Upper lobe of left lung (tissue), 6 donors: ENCODE results near the gene MRPL38. TPM values are rescaled to one million over a fixed set of nuclear protein-coding genes. Genes with fewer than 3 reads are reported as not detected.

Experiments
- ATAC-seq, 2 donors: fragments of 200-7000 bp; cut with Tn5 transposase; one replicate each; pipeline ENCODE4 v1.9.1; 2022; ENCODE audit warnings: mild to moderate bottlenecking in 2 of 2, moderate library complexity in 2 of 2; ENCODE audit not compliant: low FRiP score in 2 of 2
- DNase-seq, 2 donors: peaks; one replicate each; pipeline ENCODE4 v3.0.0-alpha.2; 2019 to 2020
- H3K27ac ChIP-seq, 4 donors: fragments of 200-600 bp; sonication (generic); one replicate each; pipeline ENCODE4 v1.5.1; 2016 to 2019
- H3K27me3 ChIP-seq, 4 donors: fragments of 200-600 bp; sonication (generic); one replicate each; pipeline ENCODE4 v1.5.1; 2017 to 2019
- H3K36me3 ChIP-seq, 4 donors: fragments of 200-600 bp; sonication (generic); one replicate each; pipeline ENCODE4 v1.5.1; 2016 to 2019
- H3K4me1 ChIP-seq, 4 donors: fragments of 200-600 bp; sonication (generic); one replicate each; pipeline ENCODE4 v1.5.1; 2018 to 2019
- H3K4me3 ChIP-seq, 4 donors: fragments of 200-600 bp; sonication (generic); one replicate each; pipeline ENCODE4 v1.5.1; 2017 to 2019; ENCODE audit warnings: mild to moderate bottlenecking in 2 of 4, moderate library complexity in 1 of 4
- H3K9me3 ChIP-seq, 4 donors: fragments of 200-600 bp; sonication (generic); one replicate each; pipeline ENCODE4 v1.5.1; 2018 to 2019
- CTCF ChIP-seq, 6 experiments: fragments of 450-650 bp in 4 of 6; fragments of 200-600 bp in 2 of 6; sonication (generic) in 2 of 6; IDR thresholded peaks; one replicate each; pipeline ENCODE4 v1.5.1; 2016 to 2019; ENCODE audit warnings: antibody characterized with exemption in 6 of 6
- EP300 ChIP-seq, 4 donors: sonication (generic); formaldehyde crosslinking; IDR thresholded peaks; one replicate each; pipeline ENCODE4 v1.5.1; 2017; ENCODE audit warnings: antibody characterized with exemption in 4 of 4, control low read depth in 2 of 4
- POLR2A ChIP-seq, 4 donors: fragments of 450-650 bp; IDR thresholded peaks; one replicate each; pipeline ENCODE4 v1.5.1; 2016 to 2017; ENCODE audit warnings: antibody characterized with exemption in 4 of 4, mild to moderate bottlenecking in 2 of 4
- POLR2AphosphoS5 ChIP-seq, 2 donors: sonication (generic); formaldehyde crosslinking; IDR thresholded peaks; one replicate each; pipeline ENCODE4 v1.5.1; 2017; ENCODE audit warnings: antibody characterized with exemption in 2 of 2
- WGBS, 2 donors: methylation state at CpG; one replicate each; pipeline ENCODE4 v1.1.5; 2017 to 2018; 5-methylcytosine and 5-hydroxymethylcytosine counted together
- total RNA-seq, 6 donors: library from RNA; depleted of rRNA in 4 of 6; stranded (reverse); fragments of >200 nt in 4 of 6; gene quantifications; one replicate each; pipeline versions ENCODE4 v1.1.0 to v1.2.1, GENCODE V29; 2016 to 2021
- donor health status: DM: no; HTN: no; CAD: no; lungs with moderate emphysema.
- donor health status: DM: no; HTN: yes; CAD: no; lungs with severe emphysema.

MRPL38 gene
- total RNA-seq, 6 donors from 2014 or later: 35.4 to 115 (median 77.0) TPM

GRCh38 chr17:75933808-75934207, 29.1 kb upstream of the MRPL38 start:
- no peak for DNase-seq
- no peak for ATAC-seq

GRCh38 chr17:75932852-75933251, 28.2 kb upstream of the MRPL38 start:
- no peak for ATAC-seq
- no peaks in the 10 kb centered on the region for H3K4me1 ChIP-seq
- TF ChIP-seq POLR2AphosphoS5 (IDR thresholded peaks at IDR 0.05) (no peak), POLR2A (IDR thresholded peaks at IDR 0.05) (no peak)
- no peak overlapping the region for H3K4me3 ChIP-seq
- WGBS, 2 donors: 90 to 91% methylated on average over 5 of the region's 5 CpGs
- no peaks in the 10 kb centered on the region for H3K27me3 ChIP-seq
- no peaks in the 10 kb centered on the region for H3K9me3 ChIP-seq
- DNase-seq: no peak
- no peak overlapping the region for H3K27ac ChIP-seq
- no peaks in the 10 kb centered on the region for H3K36me3 ChIP-seq

More at GRCh38 chr17:75933808-75934207, 29.1 kb upstream of the MRPL38 start:
- Histone ChIP-seq H3K4me3 (no peak overlapping the region), H3K27ac (no peak overlapping the region), H3K36me3 (no peaks in the 10 kb centered on the region), H3K27me3 (no peaks in the 10 kb centered on the region), H3K4me1 (no peaks in the 10 kb centered on the region), H3K9me3 (no peaks in the 10 kb centered on the region)
- WGBS, 2 donors: 82 to 84% methylated on average over 4 of the region's 4 CpGs
- TF ChIP-seq CTCF (IDR thresholded peaks at IDR 0.05) (no peak), EP300 (IDR thresholded peaks at IDR 0.05) (no peak)

- peaks cover 0 to 4% (median 0%) of the 10 kb centered on the region in 4 donors for H3K4me1 ChIP-seq
- WGBS, 2 donors: 84 to 93% methylated on average over 4 of the region's 4 CpGs
- ATAC-seq: no peak
- no peaks in the 10 kb centered on the region for H3K27me3 ChIP-seq
- no peaks in the 10 kb centered on the region for H3K36me3 ChIP-seq
- no peak for TF ChIP-seq POLR2A (IDR thresholded peaks at IDR 0.05)
- no peak for TF ChIP-seq EP300 (IDR thresholded peaks at IDR 0.05)
- no peak for TF ChIP-seq CTCF (IDR thresholded peaks at IDR 0.05)
- no peak for TF ChIP-seq POLR2AphosphoS5 (IDR thresholded peaks at IDR 0.05)
- H3K4me3 ChIP-seq: no peak overlapping the region
- no peaks in the 10 kb centered on the region for H3K9me3 ChIP-seq
- DNase-seq: no peak
- H3K27ac ChIP-seq: no peak overlapping the region
Observed at GRCh38 chr17:75931062-75931461, 26.4 kb upstream of the MRPL38 start.

- ATAC-seq (peak; percentile 35 to 72), DNase-seq (peak in 1 of 2 donors; percentile 64)
- 43 to 73% methylated on average over 1 to 6 of the region's 6 CpGs for WGBS, 2 donors
Observed at GRCh38 chr17:75927286-75927922, 22.7 kb upstream of the MRPL38 start.

GRCh38 chr17:75926456-75926855, 21.8 kb upstream of the MRPL38 start:
- DNase-seq (no peak), ATAC-seq (no peak)
- peaks cover 0 to 4% (median 0%) of the 10 kb centered on the region in 4 donors for H3K36me3 ChIP-seq
- H3K9me3 ChIP-seq: no peaks in the 10 kb centered on the region
- 98 to 100% methylated on average over 3 to 4 of the region's 4 CpGs for WGBS, 2 donors
- H3K4me3 ChIP-seq: no peak overlapping the region
- no peak overlapping the region for H3K27ac ChIP-seq
- no peaks in the 10 kb centered on the region for H3K27me3 ChIP-seq
- TF ChIP-seq EP300 (IDR thresholded peaks at IDR 0.05) (no peak), CTCF (IDR thresholded peaks at IDR 0.05) (no peak), POLR2A (IDR thresholded peaks at IDR 0.05) (no peak), POLR2AphosphoS5 (IDR thresholded peaks at IDR 0.05) (no peak)
- peaks cover 0 to 9% (median 0%) of the 10 kb centered on the region in 4 donors for H3K4me1 ChIP-seq

More at GRCh38 chr17:75927286-75927922, 22.7 kb upstream of the MRPL38 start:
- Histone ChIP-seq H3K9me3 (no peaks in the 10 kb centered on the region), H3K4me1 (peaks cover 0 to 9% (median 0%) of the 10 kb centered on the region in 4 donors), H3K27me3 (no peaks in the 10 kb centered on the region), H3K4me3 (no peak overlapping the region), H3K36me3 (peaks cover 0 to 4% (median 0%) of the 10 kb centered on the region in 4 donors), H3K27ac (no peak overlapping the region)
- TF ChIP-seq POLR2AphosphoS5 (IDR thresholded peaks at IDR 0.05) (no peak), CTCF (IDR thresholded peaks at IDR 0.05) (peak in 5 of 6 experiments; percentile 30 to 72 (median 36))
